Measurements from ENCODE around the gene C1orf167. TPM values are rescaled to one million over a fixed set of nuclear protein-coding genes. Genes with fewer than 3 reads are reported as not detected.
"Not testable (repeated sequence)": the region's sequence is repeated elsewhere in the genome, so short reads cannot be mapped to it uniquely, and the experiment has no call there.

C1orf167 gene
- total RNA-seq, 2 donors from 2014 or later, result not detected

DNA sequence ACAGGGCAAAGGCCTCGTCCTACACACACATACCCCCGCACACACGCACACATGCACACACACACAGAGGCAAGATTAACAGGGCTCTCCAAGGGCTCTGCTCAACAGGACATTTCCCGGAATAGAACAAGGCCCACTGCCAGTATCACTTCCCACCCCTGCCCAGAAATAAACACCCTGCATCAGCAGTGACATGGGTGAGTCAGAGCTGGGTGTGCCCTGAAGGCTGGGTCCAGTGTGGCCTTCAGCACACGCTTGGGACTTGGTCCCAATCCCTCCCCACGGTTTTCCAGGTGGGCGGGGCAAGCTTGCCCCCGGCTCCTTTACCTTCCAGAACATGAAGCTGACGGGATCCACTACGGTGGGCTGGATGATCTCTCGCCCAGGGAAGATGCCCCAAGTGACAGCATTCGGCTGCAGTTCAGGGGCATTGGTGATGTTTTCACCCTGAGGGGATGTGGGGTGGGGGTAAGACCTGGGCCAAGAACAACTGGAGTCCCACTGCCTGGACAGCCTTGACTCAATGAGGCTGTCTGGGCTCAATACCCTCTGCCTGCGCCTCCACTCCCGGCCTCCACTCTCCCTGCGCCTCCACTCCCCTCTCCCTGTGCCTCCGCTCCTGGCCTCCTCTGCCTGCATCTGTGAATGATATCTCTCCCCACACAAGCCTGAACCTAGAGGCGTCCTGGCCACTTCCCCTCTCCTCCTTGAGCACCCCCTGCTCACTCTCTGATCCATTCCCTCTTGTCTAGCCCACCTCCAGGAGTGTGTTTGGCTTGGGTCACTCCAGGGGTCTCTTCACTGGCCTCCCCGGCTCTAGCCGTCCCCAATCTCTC lies 29.1 kb downstream of the C1orf167 start:
- DNase-seq (peak; percentile 67 to 87), ATAC-seq (peak; percentile 77)
- intact Hi-C loops (cut with DNase I, micrococcal nuclease), result no loop called here

DNA sequence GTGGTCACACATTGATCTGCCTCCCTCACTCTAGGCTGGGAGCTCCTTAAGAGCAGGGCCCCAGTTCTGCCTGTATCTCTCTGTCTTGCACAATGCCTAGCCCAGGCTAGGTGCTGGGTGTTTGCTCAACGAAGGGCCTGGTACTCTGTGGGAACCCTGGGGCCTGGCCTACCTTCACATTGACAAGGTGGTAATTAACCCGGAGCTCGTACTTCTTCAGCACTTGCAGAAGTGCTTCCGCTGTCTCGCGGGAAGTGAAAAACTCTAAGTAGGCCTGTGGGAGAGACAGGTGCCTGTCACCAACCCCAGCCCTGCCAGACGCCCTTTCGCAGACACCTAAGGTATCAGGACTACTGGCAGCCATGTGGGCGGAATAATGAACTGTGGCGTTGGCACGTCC lies 30.1 kb downstream of the C1orf167 start:
- intact Hi-C loops (cut with DNase I, micrococcal nuclease), result no loop called here
- ATAC-seq (no peak), DNase-seq (no peak)

DNA sequence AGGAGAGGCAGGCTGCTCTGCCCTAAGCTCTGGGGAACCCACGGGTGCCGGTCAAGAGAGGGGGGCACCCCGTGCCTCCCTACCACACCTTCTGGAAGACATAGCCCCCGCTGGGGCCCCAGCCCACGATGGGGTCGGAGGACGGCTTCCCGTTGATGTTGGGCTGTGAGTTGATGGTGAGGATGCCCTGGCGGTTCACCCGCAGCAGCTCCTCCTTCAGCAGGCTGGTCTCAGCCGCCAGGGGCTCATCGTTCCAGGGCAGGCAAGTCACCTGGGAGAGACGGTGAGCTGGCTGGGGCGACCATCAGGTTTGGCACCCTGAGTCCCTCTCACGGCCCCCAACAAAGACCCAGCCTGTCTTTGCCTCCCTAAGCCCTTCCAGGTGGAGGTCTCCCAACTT lies 31.8 kb downstream of the C1orf167 start:
- ATAC-seq, result no peak
- intact Hi-C loops (cut with DNase I, micrococcal nuclease), result no loop called here
- DNase-seq, result no peak

DNA sequence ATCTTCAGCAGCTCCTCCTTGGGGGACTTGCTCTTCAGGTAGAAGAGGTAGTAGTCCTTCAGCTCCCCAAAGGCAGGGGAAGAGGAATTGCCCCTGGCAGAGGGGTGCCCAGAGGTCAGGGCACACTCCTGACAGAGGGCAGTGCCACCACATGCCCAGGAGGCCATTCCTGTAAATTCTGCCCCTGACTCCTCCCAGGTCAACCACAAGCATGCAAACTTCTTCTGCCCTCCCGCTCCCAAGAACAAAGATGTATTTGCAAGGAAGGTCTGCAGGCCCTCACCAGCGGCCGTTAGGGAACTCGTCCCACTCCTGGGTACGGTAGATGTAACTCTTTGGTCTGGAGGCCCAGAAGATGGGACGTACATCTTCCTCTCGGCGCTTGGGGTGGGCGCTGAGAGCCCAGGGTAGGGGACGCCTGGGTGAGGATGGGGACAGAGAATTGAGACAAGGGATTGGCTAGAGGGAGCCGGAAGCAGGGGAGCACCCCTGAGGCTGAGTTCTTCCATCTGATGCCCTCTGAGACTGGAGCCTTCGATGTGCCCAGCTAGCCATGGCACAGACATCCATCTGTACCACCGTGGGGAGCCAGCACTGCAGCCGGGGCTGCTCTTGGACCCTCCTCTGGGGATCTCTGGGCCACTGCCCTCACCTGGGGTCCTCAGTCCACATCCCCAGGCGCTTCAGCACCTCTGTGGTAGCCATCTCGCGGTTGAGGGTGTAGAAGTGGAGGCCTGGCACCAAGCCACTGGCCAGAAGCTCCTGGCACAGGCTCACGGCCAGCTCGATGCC lies 32.6 kb downstream of the C1orf167 start:
- DNase-seq (no peak), ATAC-seq (no peak)
- intact Hi-C loops (cut with DNase I, micrococcal nuclease), result no loop called here

DNA sequence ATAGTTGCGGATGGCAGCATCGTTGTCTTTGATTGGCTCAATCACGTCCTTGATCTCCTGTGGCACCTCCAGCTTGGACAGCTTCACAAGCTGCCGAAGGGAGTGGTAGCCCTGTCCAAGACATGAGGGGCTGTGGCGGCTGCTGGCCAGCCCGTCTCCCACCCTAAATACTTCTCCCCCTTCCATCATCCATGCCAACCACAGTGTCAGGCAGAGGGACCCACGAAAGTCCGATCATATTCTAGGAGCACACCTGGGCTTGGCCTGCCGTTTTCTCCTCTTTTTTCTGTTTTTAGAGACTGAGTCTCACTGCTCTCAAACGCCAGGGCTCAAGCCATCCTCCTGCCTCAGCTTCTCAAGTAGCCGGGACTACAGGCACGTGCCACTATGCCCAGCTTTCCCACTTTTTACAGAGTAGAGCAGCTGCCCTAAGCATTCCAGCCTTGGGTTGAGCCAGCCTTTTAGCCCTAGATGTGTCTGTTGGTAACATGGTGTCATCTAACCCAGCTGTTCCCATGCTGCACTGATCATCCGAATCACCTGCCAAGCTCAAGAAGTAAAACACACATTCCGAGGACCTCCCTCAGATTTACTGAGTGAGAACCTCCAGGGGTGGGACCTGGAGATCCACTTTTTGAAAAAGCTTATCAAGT lies 33.4 kb downstream of the C1orf167 start:
- ATAC-seq, result no peak
- intact Hi-C loops (cut with DNase I, micrococcal nuclease), result no loop called here
- no peak for DNase-seq

DNA sequence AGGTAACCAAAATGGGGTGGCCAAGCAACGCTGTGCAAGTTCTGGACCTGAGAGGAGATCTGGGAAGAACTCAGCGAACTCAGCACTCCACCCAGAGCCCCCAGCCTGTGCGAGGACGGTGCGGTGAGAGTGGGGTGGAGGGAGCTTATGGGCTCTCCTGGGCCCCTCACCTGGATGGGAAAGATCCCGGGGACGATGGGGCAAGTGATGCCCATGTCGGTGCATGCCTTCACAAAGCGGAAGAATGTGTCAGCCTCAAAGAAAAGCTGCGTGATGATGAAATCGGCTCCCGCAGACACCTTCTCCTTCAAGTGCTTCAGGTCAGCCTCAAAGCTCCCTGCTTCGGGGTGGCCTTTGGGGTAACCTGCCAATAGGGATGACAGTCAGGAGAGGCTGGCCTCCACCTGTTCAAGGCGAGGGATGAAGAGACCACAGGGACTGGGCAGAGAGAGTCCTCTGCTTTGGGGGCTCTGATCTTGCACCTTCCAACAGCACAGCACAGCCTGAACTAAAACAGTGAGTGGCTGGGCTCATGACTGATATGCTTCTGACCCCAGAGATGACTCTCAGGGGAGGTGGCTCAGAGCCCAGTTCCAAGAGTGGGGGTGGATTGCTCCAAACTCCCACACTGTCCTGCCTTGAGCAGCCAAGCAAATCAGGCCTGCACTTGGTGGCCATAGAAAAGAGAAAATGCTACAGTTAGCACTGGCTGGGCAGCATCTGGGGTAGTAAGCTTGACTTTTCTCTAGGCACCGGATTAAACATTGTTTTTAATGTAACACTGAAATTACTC lies 34.2 kb downstream of the C1orf167 start:
- ATAC-seq, result no peak
- intact Hi-C loops (cut with DNase I, micrococcal nuclease), result no loop called here
- no peak for DNase-seq

DNA sequence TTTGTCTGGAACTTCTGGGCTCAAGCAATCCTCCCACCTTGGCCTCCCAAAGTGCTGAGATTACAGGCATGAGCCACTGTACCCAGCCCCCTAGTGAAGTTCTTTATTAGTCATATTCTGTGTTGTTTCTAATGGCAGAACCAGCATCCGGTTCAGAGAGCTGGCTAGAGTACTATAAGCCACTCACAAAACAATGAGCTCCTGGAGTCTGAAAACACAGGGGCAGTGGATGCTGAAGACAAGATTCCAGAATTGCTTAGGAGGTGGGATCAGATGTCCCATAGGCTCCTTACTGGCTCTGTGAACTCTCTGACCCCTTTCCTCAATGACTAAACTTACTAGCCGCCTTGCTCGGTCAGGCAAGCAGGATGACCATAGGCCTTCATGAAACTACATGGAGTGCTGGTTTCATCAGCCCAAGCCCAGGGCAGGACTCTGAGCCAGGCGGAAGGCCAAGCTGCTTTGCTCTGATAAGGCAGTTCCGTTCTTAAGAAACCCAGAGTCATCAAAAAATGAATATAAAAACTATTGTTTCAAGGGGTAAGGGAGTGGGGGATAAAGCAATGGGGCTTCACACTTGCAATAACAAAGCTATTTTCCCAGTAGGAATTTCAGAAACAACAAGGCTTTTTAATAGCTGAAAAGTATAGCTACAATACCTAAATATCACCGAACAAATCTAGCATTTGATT lies 35.7 kb downstream of the C1orf167 start:
- ATAC-seq, result no peak
- DNase-seq, result no peak
- intact Hi-C loops (cut with DNase I, micrococcal nuclease), result no loop called here

DNA sequence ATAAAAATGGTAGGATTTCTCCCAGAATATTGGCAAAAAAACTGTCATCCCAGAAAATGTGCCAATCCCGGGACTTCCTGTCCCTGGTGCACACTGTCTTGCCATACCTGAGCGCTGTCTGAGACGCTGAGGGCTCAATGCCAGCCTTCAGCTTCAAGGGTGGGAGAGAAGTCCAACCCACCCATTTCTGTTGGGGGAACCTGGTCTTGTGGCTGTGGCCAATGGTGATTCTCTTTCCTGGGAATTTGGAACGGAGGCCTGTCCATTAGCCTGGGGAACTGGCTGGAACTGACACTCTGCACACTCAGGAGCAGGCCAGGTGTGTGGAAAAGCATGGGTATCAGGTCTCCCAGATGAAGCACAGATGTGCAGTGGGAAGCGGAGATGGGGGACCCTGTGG lies 37.1 kb downstream of the C1orf167 start:
- intact Hi-C loops (cut with DNase I, micrococcal nuclease), result no loop called here
- DNase-seq (no peak), ATAC-seq (no peak)

DNA sequence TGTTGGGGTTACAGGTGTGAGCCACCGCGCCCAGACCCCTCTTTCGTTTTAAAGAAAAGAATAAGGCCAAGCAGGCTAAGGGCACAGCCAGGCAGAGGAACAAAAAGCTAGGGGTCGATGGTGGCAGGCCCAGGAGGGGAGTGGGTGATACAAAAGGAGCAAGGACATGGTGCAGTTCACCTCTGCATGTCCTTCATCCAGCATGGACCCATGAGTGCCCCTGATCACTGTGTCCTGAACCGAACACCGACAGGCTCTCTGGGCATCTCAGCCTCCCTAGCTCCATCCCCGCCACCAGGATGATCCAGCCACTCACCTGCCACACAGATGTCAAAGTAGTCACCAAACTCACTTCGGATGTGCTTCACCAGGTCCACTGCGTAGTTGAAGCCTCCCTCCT lies 37.9 kb downstream of the C1orf167 start:
- intact Hi-C loops (cut with DNase I, micrococcal nuclease), result no loop called here
- DNase-seq, result no peak

DNA sequence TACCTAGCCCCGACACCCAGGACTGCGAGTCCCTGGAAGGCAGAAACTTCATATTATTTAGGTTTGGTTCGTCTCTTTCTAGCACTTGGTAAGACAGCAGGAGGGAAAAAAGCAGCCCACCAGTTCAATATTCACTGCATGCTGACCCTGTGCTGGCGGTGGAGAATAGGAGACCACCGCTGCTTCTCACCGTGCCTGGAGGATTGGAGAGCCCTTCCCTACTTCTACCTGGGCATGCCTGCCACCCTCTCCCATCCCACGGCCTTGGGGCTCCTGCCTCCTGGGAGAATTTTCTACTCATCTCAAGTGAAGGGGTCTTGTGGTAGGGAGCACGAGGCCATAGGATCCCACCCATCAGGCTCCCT lies 38.4 kb downstream of the C1orf167 start:
- intact Hi-C loops (cut with DNase I, micrococcal nuclease), result no loop called here
- ATAC-seq (no peak), DNase-seq (no peak)

More for the DNA sequence above, 37.9 kb downstream of the C1orf167 start:
- ATAC-seq, result no peak

DNA sequence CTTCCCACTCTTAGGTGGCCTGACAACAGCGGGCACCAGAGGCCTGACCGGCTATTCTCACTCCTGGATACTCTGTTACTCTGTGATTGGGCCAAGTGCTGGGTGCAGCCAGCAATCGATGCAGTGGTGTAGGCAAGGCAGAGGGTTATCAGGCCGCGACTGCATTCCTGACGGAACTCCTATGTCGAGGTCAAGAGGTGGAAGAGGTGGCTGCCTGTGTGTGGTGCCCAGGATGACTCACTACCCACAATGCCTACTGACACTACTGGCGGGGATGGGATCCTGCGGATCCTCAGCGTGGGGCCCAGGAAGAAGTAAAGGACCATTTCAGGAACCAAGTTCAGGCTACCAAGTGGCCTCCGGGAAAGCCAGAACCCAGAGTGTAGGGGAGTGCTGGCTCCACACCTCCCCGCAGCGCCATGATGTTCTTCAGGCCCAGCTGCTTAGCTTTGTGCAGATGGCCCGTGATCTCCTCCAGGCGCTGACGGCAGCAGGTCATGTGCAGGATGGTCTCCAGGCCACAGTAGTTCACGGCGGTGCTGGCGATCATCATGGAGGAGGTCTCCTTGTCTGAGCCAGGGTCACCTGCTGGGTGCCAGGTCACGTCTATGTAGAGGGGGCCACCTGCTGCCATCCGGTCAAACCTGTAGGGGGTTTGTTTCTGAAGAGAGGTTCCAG lies 38.9 kb downstream of the C1orf167 start:
- intact Hi-C loops (cut with DNase I, micrococcal nuclease), result no loop called here
- ATAC-seq (no peak), DNase-seq (no peak)

DNA sequence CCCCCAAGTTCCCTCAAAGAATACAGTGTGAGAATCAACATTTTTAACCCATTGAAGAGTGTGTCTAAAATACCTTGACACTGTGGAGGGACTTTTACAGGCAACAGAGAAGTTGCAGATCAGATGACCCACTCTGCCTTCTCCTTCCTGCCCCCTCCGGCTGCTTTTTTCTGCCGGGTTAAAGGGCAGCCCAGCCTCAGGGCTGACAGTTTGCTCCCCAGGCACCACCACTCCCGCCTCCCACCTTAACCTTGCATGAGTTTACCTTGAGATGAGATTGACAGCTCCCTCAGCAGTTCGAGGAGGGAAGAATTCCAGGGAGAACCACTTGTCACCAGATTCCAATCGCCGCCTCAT lies 40.6 kb downstream of the C1orf167 start:
- DNase-seq (peak in 1 of 2 donors; percentile 32), ATAC-seq (no peak)
- intact Hi-C loops (cut with DNase I, micrococcal nuclease), result no loop called here

DNA sequence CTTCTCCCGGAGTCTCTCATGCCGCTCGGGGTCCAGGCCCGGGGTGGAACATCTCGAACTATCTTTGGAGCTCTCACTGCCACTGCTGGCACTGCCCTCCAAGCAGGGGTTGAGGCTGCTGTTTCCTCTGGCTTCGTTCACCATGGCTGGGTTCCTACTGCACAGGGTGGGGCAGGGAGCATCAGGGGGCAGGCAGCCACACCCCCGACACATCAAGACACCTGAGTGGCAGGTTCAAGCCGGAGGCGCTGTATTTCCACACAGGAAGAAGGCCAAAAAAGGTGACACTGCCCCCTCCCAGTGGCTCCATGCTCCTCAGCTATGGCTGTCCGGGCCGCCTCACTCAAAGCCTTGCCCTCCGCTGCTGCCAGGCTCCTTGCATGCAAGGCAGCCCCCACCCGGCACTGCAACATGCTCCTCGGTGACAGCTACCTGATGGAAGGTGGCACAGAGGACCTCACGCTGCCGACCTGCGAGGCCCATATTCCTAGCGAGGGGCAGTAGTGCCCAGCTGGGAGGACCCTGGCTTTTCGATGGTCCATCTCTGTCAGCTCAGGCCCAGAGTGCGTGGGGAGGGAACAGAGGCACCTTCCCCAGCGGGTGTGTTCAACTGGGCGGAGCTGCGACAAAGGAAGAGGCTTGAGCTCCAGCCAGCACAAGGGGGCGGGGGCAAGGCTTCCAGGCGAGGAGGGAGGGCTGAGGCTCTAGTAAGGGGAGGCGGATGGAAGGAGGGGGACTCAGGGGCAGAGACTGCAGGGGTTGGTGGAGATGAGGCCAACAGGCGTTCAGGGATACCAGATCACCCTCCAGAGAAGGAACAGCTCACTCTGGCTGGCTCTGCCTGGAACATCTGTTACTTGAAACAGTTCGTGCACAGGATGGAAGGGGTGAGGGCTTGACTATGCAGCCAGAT lies 41.2 kb downstream of the C1orf167 start:
- peak; percentile 92 to 96 for DNase-seq
- ATAC-seq, result peak; percentile 46
- intact Hi-C loops (cut with DNase I, micrococcal nuclease), result no loop called here

DNA sequence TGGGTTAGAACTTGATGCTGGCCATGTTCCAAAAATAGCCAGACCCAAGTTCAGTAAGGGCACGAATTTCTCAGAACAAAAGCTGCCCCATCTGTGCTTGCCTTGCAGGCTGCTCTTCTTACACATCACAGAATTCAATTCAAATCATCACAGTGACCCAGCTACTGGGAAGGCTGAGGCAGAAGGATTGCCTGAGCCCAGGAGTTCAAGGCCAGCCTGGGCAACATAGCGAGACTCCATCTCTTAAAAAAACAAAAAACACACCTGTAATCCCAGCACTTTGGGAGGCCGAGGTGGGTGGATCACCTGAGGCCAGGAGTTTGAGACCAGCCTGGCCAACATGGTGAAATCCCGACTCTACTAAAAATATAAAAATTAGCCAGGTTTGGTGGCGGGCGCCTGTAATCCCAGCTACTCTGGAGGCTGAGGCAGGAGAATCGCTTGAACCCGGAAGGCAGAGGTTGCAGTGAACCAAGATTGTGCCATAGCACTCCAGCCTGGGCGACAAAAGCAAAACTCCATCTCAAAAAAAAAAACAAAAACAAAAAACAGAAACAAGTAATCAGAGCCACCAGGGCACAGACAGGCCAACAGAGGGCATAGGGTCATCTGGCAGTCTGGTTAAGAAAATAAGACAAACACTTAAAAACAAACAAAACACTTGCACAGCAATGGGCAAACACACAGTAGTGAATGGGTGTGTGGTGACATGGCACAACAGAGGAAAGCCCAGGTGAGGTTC lies 42.1 kb downstream of the C1orf167 start:
- intact Hi-C loops (cut with DNase I, micrococcal nuclease); ATAC-seq; DNase-seq: not testable (repeated sequence)

DNA sequence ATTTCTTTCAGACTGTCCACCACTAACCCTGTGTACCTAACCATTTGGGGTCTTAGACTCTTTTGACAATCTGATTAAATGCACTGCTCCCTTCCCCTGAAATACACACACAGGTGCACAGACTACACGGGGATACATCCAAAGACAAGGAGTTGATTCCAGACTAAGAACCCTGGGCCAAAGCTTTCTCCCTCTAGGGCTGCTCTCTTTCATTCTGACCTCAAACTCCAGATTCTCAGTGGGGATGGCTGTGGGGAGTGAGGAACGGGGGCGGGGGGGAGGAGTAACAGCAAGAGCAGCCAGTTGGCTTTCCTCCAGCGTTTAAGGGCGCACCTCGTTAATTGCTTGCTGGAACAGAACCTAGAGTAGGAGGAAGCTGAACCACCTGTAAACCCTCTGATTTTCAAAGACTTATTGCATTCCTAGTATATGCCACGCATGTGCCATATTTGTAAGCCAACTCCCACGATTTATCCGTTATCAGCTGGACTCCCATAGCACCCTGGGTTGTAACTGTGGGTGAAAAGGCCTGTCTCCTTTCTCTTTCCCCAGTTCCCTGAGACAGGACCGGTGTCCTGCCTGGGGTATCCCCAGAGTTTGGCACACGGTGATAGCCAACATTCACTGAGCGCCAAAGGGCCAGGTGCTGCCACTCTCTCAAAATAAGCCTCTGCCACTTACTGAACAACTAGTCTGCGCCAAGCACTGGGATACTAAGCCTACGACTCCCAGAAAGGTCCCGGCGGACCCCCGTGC lies 42.9 kb downstream of the C1orf167 start:
- peak; percentile 61 to 67 for DNase-seq
- ATAC-seq, result peak; percentile 16
- intact Hi-C loops (cut with DNase I, micrococcal nuclease), result no loop called here

Measured in left colon (tissue), 2 donors.